HK-2 (cell line): ENCODE measurements around the gene MRGPRE.

Experiments used
- DNase-seq: peaks from one replicate; pipeline ENCODE4 v3.0.0-alpha.2; 2018; ENCODE audit not compliant: unreplicated experiment

Gene MRGPRE

DNA sequence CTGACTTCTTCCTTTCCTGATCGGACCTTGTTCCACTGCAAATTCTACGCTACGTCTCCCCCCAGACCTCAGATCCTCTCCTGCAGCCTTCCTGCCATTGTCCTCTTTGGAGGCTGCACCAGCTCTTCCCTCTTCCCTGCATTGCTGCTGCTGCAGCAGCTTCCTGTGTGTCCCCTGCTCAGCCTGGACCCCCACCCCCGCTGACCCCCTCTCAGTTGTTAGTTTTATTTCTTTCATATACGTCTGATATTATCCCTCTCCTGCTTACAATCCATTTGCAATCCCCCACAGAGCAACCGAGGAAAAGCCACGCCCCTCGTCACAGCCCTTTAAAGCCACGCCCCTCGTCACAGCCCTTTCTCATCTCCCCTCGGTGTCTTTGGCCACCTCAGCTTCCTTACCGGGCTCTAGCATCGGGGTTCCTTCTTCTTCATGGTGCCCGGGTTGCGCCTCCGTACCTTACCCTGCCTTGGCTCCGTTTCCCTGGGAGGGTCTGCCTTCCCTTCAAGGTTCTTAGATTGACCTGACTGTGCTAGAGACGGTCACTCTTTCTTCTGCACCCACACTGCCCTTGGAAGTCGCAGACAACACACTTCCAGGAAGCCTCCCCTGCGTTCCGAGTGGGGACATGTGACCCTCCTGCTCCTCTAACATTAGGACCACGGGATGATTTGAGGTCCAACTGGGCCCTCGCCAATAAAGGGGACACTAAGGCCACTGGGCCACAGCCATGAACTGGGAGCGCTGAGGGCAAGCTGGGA, 18.4 kb downstream of the MRGPRE start:
- DNase-seq, result no peak

DNA sequence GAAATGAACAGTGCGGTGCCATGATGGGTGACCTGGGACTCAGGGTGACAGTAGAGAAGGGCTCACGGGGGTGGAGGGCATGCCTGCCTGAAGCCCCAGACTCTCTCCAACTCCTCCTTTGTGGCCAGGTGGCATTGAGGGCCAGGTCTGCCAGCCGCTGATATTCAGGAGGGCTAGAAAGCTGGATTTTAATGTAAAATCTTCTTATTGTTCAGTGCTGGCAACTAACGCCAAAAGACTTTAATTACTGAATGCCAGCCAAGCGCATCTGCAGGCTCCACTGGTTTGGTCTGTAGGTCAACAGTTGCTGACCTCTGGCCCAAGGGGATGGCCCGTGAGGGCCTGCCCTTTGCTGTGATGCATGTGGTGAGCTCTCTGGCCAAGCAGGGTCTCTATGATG, 23.9 kb downstream of the MRGPRE start:
- no peak for DNase-seq

- no peak for DNase-seq
Measured at GRCh38 chr11:3207526-3208189, 24.6 kb downstream of the MRGPRE start.

- no peak for DNase-seq
Measured at GRCh38 chr11:3206922-3207204, 25.4 kb downstream of the MRGPRE start.

GRCh38 chr11:3206156-3206921, 25.9 kb downstream of the MRGPRE start:
- DNase-seq, result no peak

DNA sequence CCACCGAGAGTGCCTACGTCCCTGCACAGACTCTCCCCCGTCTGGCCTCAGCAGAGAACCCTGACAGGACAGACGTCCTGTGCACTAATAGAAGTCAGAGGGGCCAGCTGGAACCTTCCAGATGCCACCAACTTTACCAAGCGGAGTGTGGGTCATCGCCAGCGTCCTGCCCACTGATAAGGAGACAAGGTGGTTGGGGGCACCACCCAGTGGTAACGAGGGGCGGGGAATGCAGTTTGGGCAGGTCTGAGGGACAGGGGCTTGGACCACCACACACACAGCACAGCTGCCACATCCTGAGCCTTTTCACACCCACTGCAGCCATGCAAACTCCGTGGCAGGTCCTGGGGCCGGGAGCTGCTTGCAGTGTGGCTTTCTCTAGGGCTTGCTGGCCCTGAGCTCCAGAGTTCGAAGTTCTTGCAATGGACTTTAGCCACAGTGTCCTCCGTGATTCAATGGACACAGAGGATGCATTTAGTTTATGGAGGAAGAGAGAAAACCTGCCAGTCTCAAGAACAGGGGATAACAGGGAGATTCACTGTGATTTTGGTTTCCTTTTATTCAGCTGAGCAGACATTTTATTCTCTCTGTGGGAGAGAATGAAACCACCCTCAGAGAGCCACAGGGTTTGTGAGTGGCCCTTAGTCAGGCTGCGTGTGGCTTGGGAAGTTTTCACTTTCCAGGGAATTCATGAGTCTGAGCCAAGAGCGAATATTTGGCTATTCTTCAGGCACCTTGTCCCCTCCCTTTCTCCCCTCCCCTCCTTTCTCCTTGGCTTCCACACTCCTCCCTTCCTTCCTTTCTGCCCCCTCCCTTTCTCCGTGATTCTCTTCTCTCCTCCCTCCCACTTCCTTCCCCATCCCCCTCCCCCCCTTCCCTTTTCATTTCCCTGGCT, 26.7 kb downstream of the MRGPRE start:
- DNase-seq, result no peak

DNA sequence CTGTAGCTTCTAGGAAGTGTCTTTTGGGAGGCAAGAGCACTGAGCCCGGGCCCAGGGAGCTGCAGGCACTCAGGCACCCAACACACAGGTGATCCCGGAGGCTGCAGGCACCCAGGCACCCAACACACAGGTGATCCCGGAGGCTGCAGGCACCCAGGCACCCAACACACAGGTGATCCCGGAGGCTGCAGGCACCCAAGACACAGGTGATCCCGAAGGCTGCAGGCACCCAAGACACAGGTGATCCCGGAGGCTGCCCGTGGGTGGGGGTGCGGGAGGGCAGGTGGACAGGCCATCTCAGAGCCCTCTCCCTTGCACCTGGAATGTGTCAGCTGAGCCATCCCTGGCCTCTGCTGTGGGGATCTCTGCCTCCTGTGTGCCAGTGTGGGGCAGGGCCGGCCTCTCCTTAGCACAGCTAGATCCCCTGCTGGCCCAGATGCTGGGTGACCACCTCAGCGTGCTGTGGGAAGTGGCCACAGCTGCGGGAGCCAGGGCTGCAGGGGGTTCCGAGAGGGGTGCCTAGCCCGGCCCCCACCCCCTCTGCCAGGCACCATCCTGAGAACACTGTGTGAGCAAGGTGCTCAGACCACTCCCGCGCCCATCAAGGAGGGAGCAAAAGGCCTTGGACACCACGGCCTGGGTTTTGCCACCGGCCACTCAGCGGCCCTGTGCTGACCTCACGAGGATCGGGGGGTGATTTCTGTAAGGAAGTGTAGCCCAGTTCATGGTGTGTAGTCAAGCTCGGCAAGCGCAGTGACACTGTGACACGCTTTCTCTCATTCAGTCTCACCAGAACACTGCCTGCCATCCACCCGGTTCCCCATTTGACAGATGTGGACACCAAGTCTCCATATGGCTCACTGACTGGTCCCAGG, 27.8 kb downstream of the MRGPRE start:
- no peak for DNase-seq

GRCh38 chr11:3203221-3204043, 28.8 kb downstream of the MRGPRE start:
- no peak for DNase-seq

GRCh38 chr11:3202759-3203158, 29.5 kb downstream of the MRGPRE start:
- no peak for DNase-seq

DNA sequence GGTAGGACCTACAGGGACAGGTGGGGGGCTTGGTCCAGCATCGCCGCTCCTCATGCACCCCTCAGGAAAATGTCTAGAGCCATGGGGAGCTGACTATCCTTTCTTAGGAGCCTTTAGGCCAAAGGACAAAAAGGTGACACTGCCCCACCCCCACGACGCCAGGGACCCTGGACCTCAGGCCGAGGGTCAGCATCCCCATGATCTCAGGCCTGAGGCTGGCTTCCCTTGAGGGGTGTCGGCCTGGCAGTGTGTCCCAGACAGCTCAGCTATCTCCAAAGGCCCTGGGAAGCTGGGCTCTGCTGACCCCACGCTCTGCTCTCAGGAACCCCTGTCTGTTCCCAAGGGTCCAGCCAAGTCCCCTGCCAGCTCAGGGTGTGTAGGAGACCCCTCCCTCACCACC, 29.9 kb downstream of the MRGPRE start:
- DNase-seq, result no peak

DNA sequence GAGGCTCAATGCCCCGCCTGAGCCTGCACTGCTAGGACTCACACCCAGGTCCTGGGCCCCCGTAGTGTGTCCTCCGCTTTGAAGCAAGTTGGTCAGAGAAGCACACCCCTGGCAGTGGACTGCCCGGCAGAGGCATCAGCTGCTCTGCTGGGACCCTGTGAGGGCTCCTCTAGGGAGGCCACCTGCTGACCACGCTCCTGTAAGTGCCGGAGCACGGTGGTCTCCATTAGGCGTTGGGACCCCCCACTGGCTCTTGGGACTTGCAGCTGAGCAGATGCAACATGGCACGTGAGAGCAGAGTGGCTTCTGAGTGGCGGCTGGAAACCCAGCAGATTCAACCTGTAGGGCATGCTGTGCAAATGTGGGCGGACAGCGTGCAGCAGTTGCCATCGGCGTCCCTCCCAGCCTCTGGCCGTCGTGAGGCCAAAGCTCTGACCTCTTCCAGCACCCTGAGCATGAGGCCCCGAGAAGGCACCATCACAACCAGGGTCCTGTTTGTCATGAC, 30.5 kb downstream of the MRGPRE start:
- DNase-seq, result no peak

DNA sequence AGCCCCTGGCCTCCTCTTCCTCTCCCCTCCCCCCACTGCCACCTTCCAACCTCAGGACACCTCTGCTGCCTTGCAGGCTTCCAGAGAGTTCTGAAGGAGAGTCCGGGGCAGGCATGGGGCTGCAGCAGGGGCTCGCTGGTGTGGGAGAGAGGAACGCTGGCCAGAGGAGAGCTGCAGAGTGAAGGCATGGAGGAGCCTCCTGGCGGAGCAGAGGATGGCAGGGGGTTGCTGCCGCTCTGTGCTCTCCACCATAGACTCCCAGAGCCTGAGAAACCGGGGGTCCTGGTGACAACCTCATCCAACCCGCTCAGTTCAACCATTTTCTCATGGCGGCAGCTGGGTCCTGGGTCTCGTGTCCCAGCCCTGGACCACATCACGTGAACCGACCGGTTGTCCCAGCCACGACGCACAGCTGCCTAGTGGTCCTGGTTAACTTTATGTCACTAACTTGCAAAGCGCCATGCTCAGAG, 31.1 kb downstream of the MRGPRE start:
- no peak for DNase-seq

DNA sequence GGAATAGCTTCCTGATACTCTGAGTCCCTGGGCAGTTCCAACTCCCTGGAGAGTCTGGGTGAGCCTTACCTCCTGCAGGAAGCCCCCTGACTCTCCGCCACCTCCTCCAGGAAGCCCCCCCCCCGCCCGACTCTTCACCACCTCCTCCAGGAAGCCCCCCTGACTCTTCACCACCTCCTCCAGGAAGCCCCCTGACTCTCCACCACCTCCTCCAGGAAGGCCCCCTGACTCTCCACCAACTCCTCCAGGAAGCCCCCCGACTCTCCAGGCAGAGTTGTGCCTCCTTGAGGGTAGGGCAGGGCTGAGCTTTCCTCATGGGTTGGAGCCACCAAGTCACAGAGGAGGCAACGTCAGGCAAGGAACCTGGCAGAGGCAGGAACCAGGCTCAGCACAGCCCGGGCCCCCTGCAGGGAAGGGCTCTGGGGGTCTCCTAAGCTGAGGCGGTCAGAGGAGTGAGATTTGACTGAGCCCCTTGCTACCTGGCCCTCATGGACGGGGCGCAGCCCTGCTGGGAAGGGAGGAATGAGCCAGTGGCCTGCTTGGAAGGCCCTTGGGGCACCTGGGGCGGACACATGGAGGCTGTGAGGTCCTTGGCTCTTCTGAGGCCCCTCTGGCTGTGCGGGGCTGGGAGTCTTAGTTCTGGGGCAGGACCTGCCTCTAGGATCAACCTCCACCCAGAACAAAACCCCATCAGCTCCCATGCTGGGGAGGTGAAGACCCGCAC, 31.7 kb downstream of the MRGPRE start:
- no peak for DNase-seq

DNA sequence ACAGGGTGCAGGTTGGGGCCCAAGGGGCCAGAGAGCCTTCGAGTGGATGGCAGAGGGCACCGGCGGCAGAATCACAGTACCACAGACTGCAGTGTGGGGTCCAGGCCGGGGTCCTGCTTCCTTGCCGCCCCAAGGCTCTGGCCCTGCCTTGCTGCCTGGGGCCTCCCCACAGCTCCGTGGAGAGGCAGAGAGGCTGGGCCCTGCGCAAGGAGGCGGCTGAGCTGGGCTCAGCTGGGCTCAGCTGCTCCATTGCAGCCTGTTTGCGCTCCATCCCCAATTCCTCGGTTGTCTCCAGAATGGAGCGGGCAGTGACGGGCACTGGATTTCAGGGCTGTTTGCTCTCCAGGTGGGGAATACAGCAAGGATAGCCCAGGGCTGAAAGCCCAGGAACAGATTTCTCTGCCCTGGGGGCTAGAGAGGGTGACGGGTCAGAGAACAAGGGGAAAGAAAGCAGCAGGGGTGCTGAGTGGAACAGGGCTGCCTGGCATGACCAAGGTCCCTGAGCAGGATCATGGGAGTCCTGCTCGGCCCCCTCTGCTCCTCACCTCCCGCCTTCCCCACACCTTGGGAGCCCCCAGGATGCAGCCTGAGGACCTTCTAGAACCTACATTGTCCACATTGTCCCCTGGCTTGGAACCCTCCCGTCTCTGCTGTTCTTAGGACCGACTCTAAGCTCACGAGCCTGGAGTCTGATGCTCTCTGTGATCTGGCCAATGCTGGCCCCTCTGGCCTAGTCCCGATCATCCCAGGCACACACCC, 32.5 kb downstream of the MRGPRE start:
- DNase-seq, result no peak

GRCh38 chr11:3198815-3199214, 33.4 kb downstream of the MRGPRE start:
- no peak for DNase-seq

DNA sequence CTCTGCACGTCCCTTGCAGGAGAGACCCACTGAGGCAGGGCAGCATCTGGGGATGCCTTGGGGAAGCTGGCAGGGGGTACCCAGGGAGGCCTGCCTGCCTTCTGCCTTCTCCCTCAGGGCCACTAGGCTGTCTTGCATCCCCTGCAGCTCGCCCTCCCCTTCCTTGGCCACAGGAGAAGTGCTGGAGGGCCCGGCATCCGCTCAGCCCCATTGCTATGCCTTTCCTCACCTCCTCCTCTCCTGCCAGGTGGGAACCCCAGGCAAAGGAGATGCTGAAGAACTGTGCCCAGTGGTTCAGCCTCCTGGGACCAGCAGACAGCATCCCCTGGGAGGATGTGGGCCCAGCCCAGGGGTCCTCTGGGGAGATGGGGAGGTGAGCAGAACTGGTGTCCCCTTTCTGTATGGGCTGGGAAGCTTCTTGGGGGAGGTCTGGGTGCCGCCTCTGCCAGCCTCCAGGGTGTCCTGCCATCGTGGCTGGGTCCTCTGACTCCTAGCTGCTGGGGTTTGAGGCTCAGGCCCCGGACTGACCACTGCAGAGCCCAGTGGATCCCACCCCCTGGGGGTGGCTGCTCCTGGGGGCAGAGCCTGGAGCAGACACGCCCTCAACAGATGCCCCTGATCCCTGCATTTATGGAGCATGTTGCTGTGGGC, 34.2 kb downstream of the MRGPRE start:
- DNase-seq, result no peak

DNA sequence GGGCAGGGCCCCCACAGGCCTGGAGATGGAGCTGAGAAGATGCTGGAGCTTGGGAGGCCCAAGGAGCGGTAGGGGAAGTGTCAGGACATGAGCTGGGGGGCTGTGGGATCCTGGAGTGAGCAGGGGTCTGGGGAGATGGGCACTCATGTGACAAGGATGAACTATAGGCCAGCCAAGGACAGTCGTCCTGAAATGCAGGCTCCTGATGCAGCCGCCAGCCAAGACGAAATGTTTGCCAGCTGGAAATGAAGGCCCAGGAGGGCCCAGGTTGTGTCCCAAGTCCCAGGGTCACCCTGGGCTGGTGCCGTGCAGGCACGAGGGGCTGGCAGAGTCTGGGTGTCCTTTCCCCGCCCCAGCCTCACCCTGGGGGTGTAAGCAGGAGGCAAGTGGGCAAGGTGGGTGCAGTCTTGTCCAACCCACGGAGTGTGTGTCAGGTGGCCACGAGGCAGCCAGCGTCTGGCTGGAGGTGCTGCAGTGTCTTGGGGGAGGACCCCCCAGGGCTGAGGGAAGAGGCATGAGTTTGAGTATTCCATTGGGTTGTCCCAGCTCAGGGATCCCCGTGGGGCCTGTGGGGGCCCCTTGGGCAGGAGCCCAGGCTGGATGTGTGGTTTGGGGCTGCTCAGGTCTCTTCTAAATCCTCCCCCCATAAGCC, 35.0 kb downstream of the MRGPRE start:
- no peak for DNase-seq
